Neural cell (in vitro differentiated cells): ENCODE data around the gene CFDP1. TPM values are rescaled to one million over a fixed set of nuclear protein-coding genes. Genes with fewer than 3 reads are reported as not detected.

Experiments
- H2AFZ ChIP-seq: fragments of 200-600, 300-800 bp; sonication (generic), shearing (Covaris generic); 2 replicates; pipeline ENCODE4 v1.6.0; 2014; ENCODE audit warnings: low read depth, mild to moderate bottlenecking, antibody characterized with exemption, low read length, moderate library complexity
- H3F3A ChIP-seq: fragments of 200-600 bp; shearing (Covaris generic); 2 replicates; pipeline ENCODE4 v1.6.1; 2016; ENCODE audit warnings: mild to moderate bottlenecking, moderate library complexity, mixed read lengths, antibody characterized with exemption, low read length; ENCODE audit not compliant: insufficient read depth, poor library complexity, severe bottlenecking
- H3K27ac ChIP-seq: fragments of 200-600, 300-800 bp; sonication (generic), shearing (Covaris generic); 2 replicates; pipeline ENCODE4 v1.5.1; 2014; ENCODE audit warnings: mild to moderate bottlenecking, low read length, moderate library complexity
- H3K27me3 ChIP-seq: fragments of 300-800, 200-600 bp; sonication (generic), shearing (Covaris generic); 2 replicates; pipeline ENCODE4 v1.6.0; 2014; ENCODE audit warnings: mild to moderate bottlenecking, low read depth, low read length, moderate library complexity; ENCODE audit not compliant: insufficient read depth
- H3K36me3 ChIP-seq: fragments of 300-800, 200-600 bp; sonication (generic), shearing (Covaris generic); 2 replicates; pipeline ENCODE4 v1.5.1; 2014; ENCODE audit warnings: mild to moderate bottlenecking, antibody characterized with exemption, low read length, moderate library complexity; ENCODE audit not compliant: insufficient read depth
- H3K4me2 ChIP-seq: fragments of 300-800, 200-600 bp; sonication (generic), shearing (Covaris generic); 2 replicates; pipeline ENCODE4 v1.6.0; 2014; ENCODE audit warnings: mild to moderate bottlenecking, low read length
- H3K4me3 ChIP-seq: fragments of 300-800, 200-600 bp; sonication (generic), shearing (Covaris generic); 2 replicates; pipeline ENCODE4 v1.5.1; 2014; ENCODE audit warnings: mild to moderate bottlenecking, low read length, moderate library complexity
- H3K79me2 ChIP-seq: fragments of 200-600 bp; shearing (Covaris generic); replicated peaks from 2 replicates; pipeline ENCODE4 v1.6.0; 2014; ENCODE audit warnings: mild to moderate bottlenecking, low read length, moderate library complexity; ENCODE audit not compliant: insufficient read depth
- H3K9ac ChIP-seq: fragments of 300-800, 200-600 bp; sonication (generic), shearing (Covaris generic); 2 replicates; pipeline ENCODE4 v1.6.1; 2016; ENCODE audit warnings: mild to moderate bottlenecking, low read length, mixed read lengths
- H3K9me2 ChIP-seq: fragments of 200-600 bp; shearing (Covaris generic); 2 replicates; pipeline ENCODE4 v1.6.1; 2016; ENCODE audit warnings: mild to moderate bottlenecking, low read length, mixed read lengths; ENCODE audit not compliant: insufficient read depth
- H3K9me3 ChIP-seq: fragments of 200-600, 300-800 bp; sonication (generic), shearing (Covaris generic); 2 replicates; pipeline ENCODE4 v1.6.1; 2016; ENCODE audit warnings: mild to moderate bottlenecking, mixed run types, low read length, moderate library complexity, mixed read lengths
- H4K20me1 ChIP-seq: fragments of 200-600 bp; shearing (Covaris generic); 2 replicates; pipeline ENCODE4 v1.6.1; 2016; ENCODE audit warnings: mild to moderate bottlenecking, mixed run types; ENCODE audit not compliant: insufficient read depth
- CTCF ChIP-seq: fragments of 450-650 bp; IDR thresholded peaks from 2 replicates; pipeline ENCODE4 v1.5.1; 2014; ENCODE audit warnings: antibody characterized with exemption, mild to moderate bottlenecking, moderate library complexity; ENCODE audit not compliant: poor library complexity, severe bottlenecking
- EP300 ChIP-seq: fragments of 450-650 bp; conservative IDR thresholded peaks from 2 replicates; pipeline ENCODE4 v1.6.1; 2014; ENCODE audit warnings: antibody characterized with exemption, mild to moderate bottlenecking, moderate library complexity; ENCODE audit not compliant: poor library complexity, severe bottlenecking
- EZH2 ChIP-seq: fragments of 200-600, 300-800 bp; shearing (Covaris generic), sonication (generic); IDR thresholded peaks from 2 replicates; pipeline ENCODE4 v1.6.1; 2014; ENCODE audit warnings: antibody characterized with exemption, low read length, borderline replicate concordance, mild to moderate bottlenecking; ENCODE audit not compliant: insufficient read depth, poor library complexity, severe bottlenecking
- MXI1 ChIP-seq: fragments of 450-650 bp; conservative IDR thresholded peaks from 2 replicates; pipeline ENCODE4 v1.6.1; 2014; ENCODE audit warnings: antibody characterized with exemption, mild to moderate bottlenecking; ENCODE audit not compliant: poor library complexity, severe bottlenecking
- POLR2AphosphoS5 ChIP-seq: IDR thresholded peaks from 2 replicates; pipeline ENCODE4 v1.6.1; 2012
- RAD21 ChIP-seq: fragments of 450-650 bp; conservative IDR thresholded peaks from 2 replicates; pipeline ENCODE4 v1.6.1; 2014; ENCODE audit warnings: antibody characterized with exemption, mild to moderate bottlenecking, moderate library complexity
- REST ChIP-seq: IDR thresholded peaks from 2 replicates; pipeline ENCODE4 v1.6.1; 2012; ENCODE audit warnings: borderline replicate concordance
- SMC3 ChIP-seq: fragments of 450-650 bp; conservative IDR thresholded peaks from 2 replicates; pipeline ENCODE4 v1.6.1; 2014; ENCODE audit warnings: antibody characterized with exemption, mild to moderate bottlenecking, moderate library complexity; ENCODE audit not compliant: poor library complexity
- TAF1 ChIP-seq: IDR thresholded peaks from 2 replicates; pipeline ENCODE4 v1.6.1; 2012; ENCODE audit warnings: low read depth
- polyA plus RNA-seq: library from polyadenylated mRNA; depleted of rRNA; stranded (reverse); fragments of >200 nt; gene quantifications from 2 replicates; pipeline ENCODE4 v1.2.3, GENCODE V29; 2014

The CFDP1 gene
- polyA plus RNA-seq, 1 donor from 2014 or later, result 201 TPM

GRCh38 chr16:75247249-75247648 is 186.1 kb downstream of the CFDP1 start:
- H3K4me3 ChIP-seq, result no peak overlapping the region
- H3K27ac ChIP-seq, result no peak overlapping the region

GRCh38 chr16:75246504-75247205 is 186.6 kb downstream of the CFDP1 start:
- Histone ChIP-seq H3K9me3 (no peaks in the 10 kb centered on the region), H3K9me2 (no peaks in the 10 kb centered on the region), H3K27ac (no peak overlapping the region), H3K27me3 (no peaks in the 10 kb centered on the region), H2AFZ (no peak overlapping the region), H3K4me2 (no peak overlapping the region), H3K79me2 (peaks cover 32% of the 10 kb centered on the region), H3K4me3 (no peak overlapping the region), H3F3A (no peaks in the 10 kb centered on the region), H4K20me1 (peaks cover 10% of the 10 kb centered on the region), H3K36me3 (no peaks in the 10 kb centered on the region), H3K9ac (no peak overlapping the region)
- TF ChIP-seq TAF1, result no peak
- no peak for TF ChIP-seq EZH2
- TF ChIP-seq CTCF, result no peak
- TF ChIP-seq EP300, result no peak
- no peak for TF ChIP-seq POLR2AphosphoS5

More at GRCh38 chr16:75247249-75247648, 186.1 kb downstream of the CFDP1 start:
- Histone ChIP-seq H3K4me2 (no peak overlapping the region), H3K36me3 (no peaks in the 10 kb centered on the region), H3K27me3 (no peaks in the 10 kb centered on the region), H3K9ac (no peak overlapping the region), H3K9me2 (no peaks in the 10 kb centered on the region), H3K79me2 (peaks cover 32% of the 10 kb centered on the region), H2AFZ (no peak overlapping the region), H3F3A (no peaks in the 10 kb centered on the region), H3K9me3 (no peaks in the 10 kb centered on the region), H4K20me1 (peaks cover 10% of the 10 kb centered on the region)
- TF ChIP-seq TAF1 (no peak), POLR2AphosphoS5 (no peak)

GRCh38 chr16:75244844-75245758 is 188.2 kb downstream of the CFDP1 start:
- no peak for TF ChIP-seq SMC3
- TF ChIP-seq REST, result no peak
- TF ChIP-seq CTCF, result no peak
- no peak for TF ChIP-seq TAF1
- no peak for TF ChIP-seq EZH2
- TF ChIP-seq MXI1, result no peak
- no peak for TF ChIP-seq EP300
- no peak for TF ChIP-seq POLR2AphosphoS5
- TF ChIP-seq RAD21, result no peak
- no peak overlapping the region for H3K4me3 ChIP-seq
- H3K79me2 ChIP-seq, result peaks cover 26% of the 10 kb centered on the region
- H3K9ac ChIP-seq, result no peak overlapping the region
- H3K9me2 ChIP-seq, result no peaks in the 10 kb centered on the region
- no peak overlapping the region for H2AFZ ChIP-seq
- no peak overlapping the region for H3K4me2 ChIP-seq
- no peak overlapping the region for H3K27ac ChIP-seq
- H4K20me1 ChIP-seq, result peaks cover 8% of the 10 kb centered on the region
- H3K36me3 ChIP-seq, result no peaks in the 10 kb centered on the region
- no peaks in the 10 kb centered on the region for H3K9me3 ChIP-seq
- H3K27me3 ChIP-seq, result no peaks in the 10 kb centered on the region
- H3F3A ChIP-seq, result no peaks in the 10 kb centered on the region
